WTC11 (cell line): ENCODE data around the gene CPHXL. TPM values are rescaled to one million over a fixed set of nuclear protein-coding genes. Genes with fewer than 3 reads are reported as not detected.

Experiments used
- ATAC-seq: fragments of 200-7000 bp; cut with Tn5 transposase; 2 replicates; pipeline ENCODE4 v1.10.0; 2021; ENCODE audit warnings: mild to moderate bottlenecking, moderate library complexity
- CTCF ChIA-PET: fragments of 300-600 bp; sonication (Branson Sonifier 250); formaldehyde crosslinking; loops from one replicate; lab custom pipeline; 2021; ENCODE audit warnings: antibody characterized with exemption; lab: Charles Lee
- POLR2A ChIA-PET: fragments of 350-600 bp; sonication (Branson Sonifier 250); formaldehyde crosslinking; loops from one replicate; lab custom pipeline; 2021; ENCODE audit warnings: antibody characterized with exemption; lab: Charles Lee
- DNase-seq: peaks from one replicate; pipeline ENCODE4 v3.0.0; 2021; ENCODE audit warnings: low spot score
- H3K27ac Mint-ChIP-seq: 2 replicates; pipeline ENCODE4 v1.8.0; 2021; ENCODE audit warnings: mixed read lengths
- H3K27me3 Mint-ChIP-seq: 2 replicates; pipeline ENCODE4 v1.8.0; 2021; ENCODE audit warnings: low read depth, mild to moderate bottlenecking, moderate library complexity, mixed read lengths
- H3K36me3 Mint-ChIP-seq: 2 replicates; pipeline ENCODE4 v1.8.0; 2021; ENCODE audit warnings: mixed read lengths
- H3K4me1 Mint-ChIP-seq: 2 replicates; pipeline ENCODE4 v1.8.0; 2022; ENCODE audit warnings: mixed read lengths
- H3K4me3 Mint-ChIP-seq: 2 replicates; pipeline ENCODE4 v1.8.0; 2021; ENCODE audit warnings: mild to moderate bottlenecking, moderate library complexity, mixed read lengths
- H3K9me3 Mint-ChIP-seq: 2 replicates; pipeline ENCODE4 v1.8.0; 2021; ENCODE audit warnings: mixed read lengths
- AR ChIP-seq: fragments of 250-450 bp; sonication (Bioruptor Pico); IDR thresholded peaks from 2 replicates; pipeline ENCODE4 v1.9.0; 2021; ENCODE audit warnings: mild to moderate bottlenecking
- ATF1 ChIP-seq: sonication (generic); formaldehyde crosslinking; IDR thresholded peaks from 2 replicates; pipeline ENCODE4 v1.8.1; 2023; ENCODE audit warnings: mild to moderate bottlenecking, moderate library complexity, missing genetic modification reagents
- CDX4 ChIP-seq: fragments of 250-450 bp; sonication (Bioruptor Pico); IDR thresholded peaks from 2 replicates; pipeline ENCODE4 v1.9.0; 2021; ENCODE audit warnings: moderate library complexity, mild to moderate bottlenecking, inconsistent platforms, borderline replicate concordance
- CREB1 ChIP-seq: sonication (generic); formaldehyde crosslinking; IDR thresholded peaks from 2 replicates; pipeline ENCODE4 v1.8.0; 2023; ENCODE audit warnings: mild to moderate bottlenecking, missing genetic modification reagents
- CTCF ChIP-seq: fragments of 200-600 bp; IDR thresholded peaks from 2 replicates; pipeline ENCODE4 v1.8.0; 2022; ENCODE audit warnings: antibody characterized with exemption
- ESRRA ChIP-seq: sonication (generic); formaldehyde crosslinking; IDR thresholded peaks from 2 replicates; pipeline ENCODE4 v1.8.1; 2022; ENCODE audit warnings: mild to moderate bottlenecking, missing genetic modification reagents, borderline replicate concordance
- HMGXB4 ChIP-seq: sonication (generic); formaldehyde crosslinking; IDR thresholded peaks from 2 replicates; pipeline ENCODE4 v1.8.1; 2023; ENCODE audit warnings: mild to moderate bottlenecking, moderate library complexity, missing genetic modification reagents
- IRF2 ChIP-seq: sonication (generic); formaldehyde crosslinking; IDR thresholded peaks from 2 replicates; pipeline ENCODE4 v1.8.0; 2022; ENCODE audit warnings: low read depth, missing genetic modification reagents, borderline replicate concordance
- JAZF1 ChIP-seq: fragments of 250-450 bp; sonication (Bioruptor Pico); IDR thresholded peaks from 2 replicates; pipeline ENCODE4 v1.9.0; 2021; ENCODE audit warnings: moderate library complexity, mild to moderate bottlenecking, inconsistent platforms
- JUN ChIP-seq: sonication (generic); formaldehyde crosslinking; IDR thresholded peaks from 2 replicates; pipeline ENCODE4 v1.8.0; 2023; ENCODE audit warnings: mild to moderate bottlenecking, missing genetic modification reagents
- MAX ChIP-seq: sonication (generic); formaldehyde crosslinking; IDR thresholded peaks from 2 replicates; pipeline ENCODE4 v1.8.0; 2022; ENCODE audit warnings: mild to moderate bottlenecking, missing genetic modification reagents
- MLX ChIP-seq: sonication (generic); formaldehyde crosslinking; IDR thresholded peaks from 2 replicates; pipeline ENCODE4 v1.8.1; 2023; ENCODE audit warnings: mild to moderate bottlenecking, missing genetic modification reagents, moderate library complexity
- NFATC4 ChIP-seq: fragments of 250-450 bp; sonication (Bioruptor Pico); IDR thresholded peaks from 2 replicates; pipeline ENCODE4 v1.9.0; 2021; ENCODE audit warnings: mild to moderate bottlenecking
- OVOL2 ChIP-seq: fragments of 250-450 bp; sonication (Bioruptor Pico); IDR thresholded peaks from 2 replicates; pipeline ENCODE4 v1.9.0; 2021; ENCODE audit warnings: mild to moderate bottlenecking, borderline replicate concordance
- SMAD4 ChIP-seq: sonication (generic); formaldehyde crosslinking; IDR thresholded peaks from 2 replicates; pipeline ENCODE4 v1.8.0; 2022; ENCODE audit warnings: mild to moderate bottlenecking, missing genetic modification reagents
- STAT6 ChIP-seq: sonication (generic); formaldehyde crosslinking; conservative IDR thresholded peaks from 2 replicates; pipeline ENCODE4 v1.8.1; 2023; ENCODE audit warnings: mild to moderate bottlenecking, low read depth, missing genetic modification reagents, moderate library complexity
- ZMAT4 ChIP-seq: fragments of 250-450 bp; sonication (Bioruptor Pico); IDR thresholded peaks from 2 replicates; pipeline ENCODE4 v1.9.0; 2021; ENCODE audit warnings: mild to moderate bottlenecking
- ZNF121 ChIP-seq: sonication (generic); formaldehyde crosslinking; IDR thresholded peaks from 2 replicates; pipeline ENCODE4 v1.8.0; 2023; ENCODE audit warnings: missing genetic modification reagents
- ZNF317 ChIP-seq: sonication (generic); formaldehyde crosslinking; IDR thresholded peaks from 2 replicates; pipeline ENCODE4 v1.8.1; 2023; ENCODE audit warnings: low read depth, mild to moderate bottlenecking, moderate library complexity, missing genetic modification reagents, borderline replicate concordance
- total RNA-seq: library from RNA; stranded (reverse); gene quantifications from 3 replicates; pipeline ENCODE4 v1.2.3, GENCODE V29; 2021

Gene CPHXL
- total RNA-seq, 1 experiment from 2014 or later, result not detected

- no peaks in the 10 kb centered on the region for H3K4me1 Mint-ChIP-seq
- ChIA-PET POLR2A (no interaction called here), CTCF (no interaction called here)
- no peak for ATAC-seq
- H3K36me3 Mint-ChIP-seq, result peaks cover 2% of the 10 kb centered on the region; the same call in 1 of the 2 replicates
- TF ChIP-seq NFATC4 (CRISPR knock-in tag) (no peak), OVOL2 (CRISPR knock-in tag) (no peak), ZNF317 (CRISPR knock-in tag) (no peak), STAT6 (CRISPR knock-in tag) (no peak), MLX (CRISPR knock-in tag) (no peak), AR (CRISPR knock-in tag) (no peak), ATF1 (CRISPR knock-in tag) (no peak), JAZF1 (CRISPR knock-in tag) (no peak), JUN (CRISPR knock-in tag) (no peak), CDX4 (no peak), HMGXB4 (CRISPR knock-in tag) (no peak), ZNF121 (CRISPR knock-in tag) (no peak), IRF2 (CRISPR knock-in tag) (no peak), SMAD4 (CRISPR knock-in tag) (no peak), ZMAT4 (CRISPR knock-in tag) (no peak), CTCF (no peak), ESRRA (CRISPR knock-in tag) (no peak), MAX (CRISPR knock-in tag) (no peak), CREB1 (CRISPR knock-in tag) (no peak)
- DNase-seq, result no peak
- H3K27me3 Mint-ChIP-seq, result peaks cover 7% of the 10 kb centered on the region
- no peak overlapping the region for H3K4me3 Mint-ChIP-seq
- peaks cover 43% of the 10 kb centered on the region for H3K9me3 Mint-ChIP-seq
- no peak overlapping the region for H3K27ac Mint-ChIP-seq
These were observed 31.9 kb upstream of the CPHXL start for GRCh38 chr16:75758215-75758614.
